HG03558 (cell line): Measurements from ENCODE around the gene ITLN2.
"Not testable (repeated sequence)": the region's sequence is repeated elsewhere in the genome, so short reads cannot be mapped to it uniquely, and the experiment has no call there.

Experiments
- ATAC-seq: cut with Tn5 transposase; IDR thresholded peaks from one replicate; pipeline ENCODE4 v1.9.1; 2021; ENCODE audit warnings: moderate number of reproducible peaks; ENCODE audit not compliant: unreplicated experiment; ENCODE audit errors: extremely low read depth

The ITLN2 gene

DNA sequence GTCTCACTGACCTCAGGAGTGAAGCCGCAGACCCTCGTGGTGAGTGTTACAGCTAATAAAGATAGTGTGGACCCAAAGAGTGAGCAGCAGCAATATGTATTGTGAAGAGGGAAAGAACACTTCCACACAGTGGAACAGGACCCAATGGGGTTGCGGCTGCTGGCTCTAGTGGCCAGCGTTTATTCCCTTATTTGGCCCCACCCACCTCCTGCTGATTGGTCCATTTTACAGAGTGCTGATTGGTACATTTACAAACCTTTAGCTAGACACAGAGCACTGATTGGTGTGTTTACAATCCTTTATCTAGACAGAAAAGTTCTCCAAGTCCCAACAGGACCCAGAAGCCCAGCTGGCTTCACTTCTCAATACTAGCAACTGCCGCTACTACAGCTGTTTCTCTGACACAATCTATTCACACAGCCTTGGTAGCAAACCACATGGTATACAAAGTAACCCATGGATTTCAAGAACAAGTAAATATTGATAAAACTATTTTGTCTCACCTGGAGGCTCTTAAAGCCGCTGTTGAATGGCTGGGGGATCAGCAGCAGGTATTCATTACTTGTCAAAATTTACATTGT lies 44.3 kb downstream of the ITLN2 start:
- no peak for ATAC-seq

DNA sequence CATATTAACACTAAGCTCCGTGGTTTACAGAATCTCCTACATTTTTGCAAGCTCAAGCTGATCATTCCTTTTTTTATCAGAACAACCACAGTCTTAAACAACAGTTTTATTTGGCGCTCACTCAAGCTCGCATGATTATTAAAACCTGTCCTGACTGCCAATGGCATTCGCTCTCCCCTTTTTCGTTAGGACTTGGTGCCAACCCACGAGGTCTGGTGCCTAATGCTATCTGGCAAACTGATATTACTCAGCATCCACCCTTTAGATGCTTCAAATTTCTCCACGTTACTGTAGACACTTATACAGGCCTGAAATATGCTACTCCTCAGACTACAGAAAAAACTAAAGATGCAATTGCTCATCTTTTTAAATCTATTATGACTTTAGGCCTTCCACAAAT lies 46.6 kb downstream of the ITLN2 start:
- ATAC-seq = no peak

DNA sequence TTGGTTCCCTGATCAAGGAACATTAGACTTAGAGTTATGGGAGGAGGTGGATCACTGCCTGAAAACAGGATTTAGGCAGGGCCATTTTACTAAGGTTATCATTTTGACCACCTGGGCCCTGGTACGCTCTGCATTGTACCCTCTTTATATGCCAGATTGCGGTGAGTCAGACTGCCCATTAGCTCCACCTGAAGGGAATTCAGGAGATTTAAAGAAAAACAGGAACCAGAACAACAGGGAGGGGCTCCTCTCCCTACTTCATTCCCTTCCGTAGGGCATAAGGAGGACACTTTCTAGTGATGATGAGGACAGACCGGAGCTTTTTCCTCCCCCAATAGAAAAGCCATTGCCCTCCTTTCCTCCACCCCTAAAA lies 49.0 kb downstream of the ITLN2 start:
- no peak for ATAC-seq

GRCh38 chr1:160904783-160905616 lies 49.6 kb downstream of the ITLN2 start:
- no peak for ATAC-seq

GRCh38 chr1:160902251-160902650 lies 52.4 kb downstream of the ITLN2 start:
- ATAC-seq = not testable (repeated sequence)

GRCh38 chr1:160901768-160902167 lies 52.8 kb downstream of the ITLN2 start:
- ATAC-seq = no peak

DNA sequence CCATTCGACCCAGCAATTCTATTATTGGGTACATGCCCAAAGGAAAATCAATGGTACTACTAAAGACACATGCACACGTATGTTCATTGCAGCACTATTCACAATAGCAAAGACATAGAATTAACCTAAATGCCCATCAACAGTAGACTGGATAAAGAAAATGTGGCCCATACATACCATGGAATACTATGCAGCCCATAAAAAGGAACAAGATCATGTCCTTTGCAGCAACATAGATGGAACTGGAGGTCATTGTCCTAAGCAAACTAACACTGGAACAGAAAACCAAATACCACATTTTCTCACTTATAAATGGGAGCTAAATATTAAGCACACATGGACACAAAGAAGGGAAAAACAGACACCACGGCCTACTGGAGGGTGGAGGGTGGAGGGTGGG lies 53.9 kb downstream of the ITLN2 start:
- ATAC-seq = not testable (repeated sequence)
